Measurements from ENCODE around the gene UTP3.

- TF ChIP-seq EZH2phosphoT487 (IDR thresholded peaks at IDR 0.05; ENCODE audit: insufficient read depth, low read depth), result no peak
- no peak for TF ChIP-seq EZH2 (IDR thresholded peaks at IDR 0.05; ENCODE audit: insufficient read depth, poor library complexity, severe bottlenecking)
These were observed 33.7 kb upstream of the UTP3 start for GRCh38 chr4:70654605-70655011.
